Measurements from ENCODE around the gene KLLN.

- TF ChIP-seq CTCF (IDR thresholded peaks at IDR 0.05 in 2 of 3, conservative IDR thresholded peaks at IDR 0.05 in 1 of 3; ENCODE audit: borderline replicate concordance in 1 of 3, insufficient read depth in 1 of 3, low read depth in 2 of 3, low read length in 2 of 3): no peak
- TF ChIP-seq EZH2phosphoT487 (IDR thresholded peaks at IDR 0.05; ENCODE audit: borderline replicate concordance): no peak
- TF ChIP-seq POLR2A (IDR thresholded peaks at IDR 0.05; ENCODE audit: borderline replicate concordance, extremely low read depth, insufficient read depth, insufficient read length): no peak
- TF ChIP-seq POLR2AphosphoS5 (IDR thresholded peaks at IDR 0.05; ENCODE audit: low read depth, low read length): no peak
- no peak for TF ChIP-seq ZFX (IDR thresholded peaks at IDR 0.05)
Measured at GRCh38 chr10:87841186-87841585, 22.1 kb downstream of the KLLN start.

Measured in HCT116 (cell line).